NT2/D1 (cell line): ENCODE results near the gene LRRC52.

Experiments used
- DNase-seq: peaks from one replicate; pipeline ENCODE4 v3.0.0-alpha.2; 2011; ENCODE audit warnings: low read depth, low spot score
- H3K27me3 ChIP-seq: 2 replicates; pipeline ENCODE4 v1.6.0; 2011; ENCODE audit warnings: mild to moderate bottlenecking; ENCODE audit not compliant: insufficient read length, insufficient read depth
- H3K36me3 ChIP-seq: 2 replicates; pipeline ENCODE4 v1.6.1; 2011; ENCODE audit warnings: mild to moderate bottlenecking, low read length, mixed read lengths; ENCODE audit not compliant: insufficient read depth, insufficient read length
- H3K4me1 ChIP-seq: 2 replicates; pipeline ENCODE4 v1.5.1; 2011; ENCODE audit not compliant: insufficient read depth, insufficient read length
- H3K4me3 ChIP-seq: 2 replicates; pipeline ENCODE4 v1.5.1; 2011; ENCODE audit warnings: low read depth; ENCODE audit not compliant: insufficient read length
- H3K9ac ChIP-seq: 2 replicates; pipeline ENCODE4 v1.6.0; 2011; ENCODE audit warnings: low read depth; ENCODE audit not compliant: insufficient read length
- H3K9me3 ChIP-seq: 2 replicates; pipeline ENCODE4 v1.5.1; 2011; ENCODE audit warnings: mild to moderate bottlenecking, low read length; ENCODE audit not compliant: insufficient read depth
- SUZ12 ChIP-seq: IDR thresholded peaks from 2 replicates; pipeline ENCODE4 v1.6.1; 2011; ENCODE audit not compliant: insufficient read length, insufficient read depth; ENCODE audit errors: extremely low read depth
- YY1 ChIP-seq: IDR thresholded peaks from 2 replicates; pipeline ENCODE4 v1.6.1; 2011; ENCODE audit not compliant: insufficient read length, insufficient read depth
- ZNF274 ChIP-seq: IDR thresholded peaks from 2 replicates; pipeline ENCODE4 v1.6.1; 2011; ENCODE audit warnings: mild to moderate bottlenecking, low read depth, low read length

LRRC52 gene

GRCh38 chr1:165560883-165561656 lies 17.3 kb downstream of the LRRC52 start:
- Histone ChIP-seq H3K4me3 (no peak overlapping the region), H3K4me1 (peaks cover 2% of the 10 kb centered on the region), H3K36me3 (no peaks in the 10 kb centered on the region), H3K27me3 (peaks cover 93% of the 10 kb centered on the region), H3K9me3 (no peaks in the 10 kb centered on the region), H3K9ac (no peak overlapping the region)
- TF ChIP-seq SUZ12, result no peak
- TF ChIP-seq YY1, result no peak
- peak; percentile 33 for DNase-seq

DNA sequence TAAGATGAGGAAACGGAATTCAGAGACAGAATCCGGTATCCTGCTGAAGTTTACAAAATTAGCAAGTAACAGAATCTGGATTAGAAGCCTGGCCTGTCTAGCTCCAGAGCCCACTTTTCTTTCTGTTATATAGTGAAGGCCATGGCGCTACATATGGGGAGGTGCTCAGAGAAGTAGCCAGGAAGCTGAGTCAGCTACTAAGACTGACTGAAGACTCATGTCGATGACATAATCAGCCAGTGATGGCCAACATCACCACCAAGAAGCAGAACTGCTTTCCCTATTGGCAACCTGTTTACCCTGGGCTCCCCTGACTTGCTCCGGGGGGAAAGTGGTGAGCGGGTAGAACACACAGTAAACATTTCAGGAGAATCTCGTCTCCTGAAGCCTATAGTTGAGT lies 18.8 kb downstream of the LRRC52 start:
- H3K9me3 ChIP-seq, result no peaks in the 10 kb centered on the region
- H3K27me3 ChIP-seq, result peaks cover 88% of the 10 kb centered on the region
- no peak for DNase-seq
- peaks cover 2% of the 10 kb centered on the region for H3K4me1 ChIP-seq
- H3K36me3 ChIP-seq, result no peaks in the 10 kb centered on the region
- no peak overlapping the region for H3K9ac ChIP-seq
- TF ChIP-seq SUZ12 (no peak), YY1 (no peak), ZNF274 (no peak)
- H3K4me3 ChIP-seq, result no peak overlapping the region

DNA sequence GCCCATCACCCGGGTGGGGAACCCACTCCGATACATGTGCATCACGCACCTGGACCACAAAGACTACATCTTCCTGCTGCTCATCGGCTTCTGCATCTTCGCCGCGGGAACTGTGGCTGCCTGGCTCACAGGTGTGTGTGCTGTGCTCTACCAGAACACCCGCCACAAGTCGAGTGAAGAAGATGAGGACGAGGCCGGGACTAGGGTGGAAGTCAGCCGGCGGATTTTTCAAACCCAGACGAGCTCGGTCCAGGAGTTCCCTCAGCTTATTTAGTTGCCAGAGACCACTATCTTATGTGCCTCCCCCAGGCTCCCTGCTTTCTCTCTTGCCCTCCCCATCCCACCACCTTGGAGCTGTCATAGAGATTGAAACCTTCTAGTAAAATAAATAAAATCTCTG lies 19.8 kb downstream of the LRRC52 start:
- DNase-seq, result no peak
- no peak overlapping the region for H3K4me3 ChIP-seq
- H3K9me3 ChIP-seq, result no peaks in the 10 kb centered on the region
- no peaks in the 10 kb centered on the region for H3K36me3 ChIP-seq
- H3K9ac ChIP-seq, result no peak overlapping the region
- H3K4me1 ChIP-seq, result peaks cover 2% of the 10 kb centered on the region
- no peak for TF ChIP-seq ZNF274
- no peak for TF ChIP-seq YY1
- no peak for TF ChIP-seq SUZ12
- H3K27me3 ChIP-seq, result peaks cover 79% of the 10 kb centered on the region

GRCh38 chr1:165564561-165564960 lies 20.8 kb downstream of the LRRC52 start:
- TF ChIP-seq YY1 (no peak), SUZ12 (no peak), ZNF274 (no peak)
- H3K27me3 ChIP-seq, result peaks cover 71% of the 10 kb centered on the region
- DNase-seq, result no peak
- no peak overlapping the region for H3K9ac ChIP-seq
- H3K4me3 ChIP-seq, result no peak overlapping the region
- peaks cover 2% of the 10 kb centered on the region for H3K4me1 ChIP-seq
- no peaks in the 10 kb centered on the region for H3K36me3 ChIP-seq
- no peaks in the 10 kb centered on the region for H3K9me3 ChIP-seq

GRCh38 chr1:165565751-165566490 lies 22.1 kb downstream of the LRRC52 start:
- no peaks in the 10 kb centered on the region for H3K36me3 ChIP-seq
- H3K4me3 ChIP-seq, result no peak overlapping the region
- peaks cover 2% of the 10 kb centered on the region for H3K4me1 ChIP-seq
- no peak overlapping the region for H3K9ac ChIP-seq
- H3K27me3 ChIP-seq, result peaks cover 57% of the 10 kb centered on the region
- no peak for DNase-seq
- TF ChIP-seq YY1 (no peak), ZNF274 (no peak), SUZ12 (no peak)
- H3K9me3 ChIP-seq, result no peaks in the 10 kb centered on the region

DNA sequence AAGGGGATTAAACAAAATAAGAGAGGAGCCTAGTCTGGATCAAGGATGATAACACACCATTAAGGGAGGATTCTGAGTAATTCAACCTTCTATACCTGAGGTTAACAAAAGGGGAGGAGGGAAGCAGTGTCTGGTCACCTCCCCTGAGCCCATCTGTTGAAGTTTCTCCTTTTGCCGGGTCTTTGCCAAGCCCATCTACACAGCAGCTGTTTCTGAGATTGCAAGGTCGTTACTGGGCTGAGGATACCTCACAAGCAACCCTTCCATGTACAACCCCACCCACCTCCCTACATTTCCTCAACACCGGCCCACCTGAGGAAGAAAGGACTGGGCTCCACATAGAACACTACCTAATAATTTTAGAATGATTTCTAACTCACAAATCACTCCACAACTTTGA lies 26.3 kb downstream of the LRRC52 start:
- TF ChIP-seq SUZ12 (no peak), YY1 (no peak), ZNF274 (no peak)
- H3K36me3 ChIP-seq, result no peaks in the 10 kb centered on the region
- H3K4me3 ChIP-seq, result no peak overlapping the region

GRCh38 chr1:165573787-165574186 lies 30.0 kb downstream of the LRRC52 start:
- no peak for DNase-seq
- Histone ChIP-seq H3K4me1 (no peaks in the 10 kb centered on the region), H3K9me3 (peaks cover 6% of the 10 kb centered on the region; the same call in 1 of the 2 replicates), H3K9ac (no peak overlapping the region), H3K27me3 (no peaks in the 10 kb centered on the region), H3K36me3 (no peaks in the 10 kb centered on the region), H3K4me3 (no peak overlapping the region)
- no peak for TF ChIP-seq ZNF274
- TF ChIP-seq SUZ12, result no peak

More for the DNA sequence above, 26.3 kb downstream of the LRRC52 start:
- Histone ChIP-seq H3K4me1 (no peaks in the 10 kb centered on the region), H3K9ac (no peak overlapping the region), H3K27me3 (peaks cover 16% of the 10 kb centered on the region), H3K9me3 (peaks cover 6% of the 10 kb centered on the region; the same call in 1 of the 2 replicates)
- no peak for DNase-seq
